GM15510 (cell line): Measurements from ENCODE around the gene ACHE.

Experiments
- POLR2A ChIP-seq: IDR thresholded peaks from 3 replicates; pipeline ENCODE4 v1.6.1; 2011; ENCODE audit warnings: borderline replicate concordance; ENCODE audit not compliant: insufficient read length; ENCODE audit errors: extremely low read depth

Gene ACHE

DNA sequence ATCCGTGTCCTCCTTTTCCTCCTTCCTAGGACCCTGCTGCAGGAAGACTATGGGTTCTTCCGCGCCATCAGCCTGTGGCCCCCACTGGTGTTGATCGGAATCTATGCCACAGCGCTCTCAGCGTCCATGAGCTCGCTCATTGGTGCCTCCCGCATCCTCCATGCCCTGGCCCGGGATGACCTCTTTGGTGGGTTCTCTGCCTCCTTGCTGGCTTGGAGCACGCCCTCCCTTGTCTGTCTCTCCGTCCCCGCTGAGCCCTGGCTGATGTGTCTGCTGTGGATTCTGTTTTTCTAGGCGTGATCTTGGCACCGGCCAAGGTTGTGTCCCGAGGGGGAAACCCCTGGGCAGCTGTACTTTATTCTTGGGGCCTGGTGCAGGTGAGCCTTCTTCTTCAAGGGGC, 35.8 kb downstream of the ACHE start:
- no peak for TF ChIP-seq POLR2A

GRCh38 chr7:100856871-100857282, 38.8 kb downstream of the ACHE start:
- no peak for TF ChIP-seq POLR2A

- no peak for TF ChIP-seq POLR2A
Observed at GRCh38 chr7:100855515-100855914, 40.2 kb downstream of the ACHE start.

GRCh38 chr7:100854146-100854895, 41.4 kb downstream of the ACHE start:
- no peak for TF ChIP-seq POLR2A

GRCh38 chr7:100852048-100852872, 43.4 kb downstream of the ACHE start, which contains the start of gene SLC12A9:
Gene SLC12A9, plus strand, starts transcription at chr7:100852713. Its CDS starts 1,485 bp downstream, at chr7:100854198.
- TF ChIP-seq POLR2A, result peak; percentile 54

DNA sequence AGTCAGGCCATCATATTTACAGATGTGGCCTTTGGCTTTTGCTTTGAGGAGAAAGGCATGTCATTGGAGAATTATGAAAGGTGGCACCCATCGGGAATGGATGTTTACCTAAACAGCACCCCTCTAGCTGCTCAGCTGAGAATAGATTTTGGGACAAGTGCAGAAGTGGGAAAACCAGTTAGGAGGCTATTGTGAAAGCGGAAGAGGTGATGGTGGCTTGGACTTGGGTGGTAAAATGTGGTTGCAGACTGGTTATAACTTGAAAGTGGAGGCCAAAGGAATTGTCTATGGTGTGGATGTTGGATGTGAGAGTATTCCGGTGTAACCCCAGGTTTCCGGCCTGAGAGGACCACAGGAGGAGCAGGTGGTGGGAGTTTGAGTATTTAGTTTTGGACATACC, 48.3 kb downstream of the ACHE start:
- no peak for TF ChIP-seq POLR2A

- TF ChIP-seq POLR2A, result no peak
Observed at GRCh38 chr7:100840470-100841100, 55.1 kb downstream of the ACHE start.
